ENCODE data around the gene GRIA3. TPM values are rescaled to one million over a fixed set of nuclear protein-coding genes. Genes with fewer than 3 reads are reported as not detected.

GRIA3 gene
- total RNA-seq, 1 experiment from 2014 or later: 1.4 TPM

GRCh38 chrX:123254457-123254856 lies 70.4 kb downstream of the GRIA3 start:
- H4K8ac ChIP-seq (replicated peaks; ENCODE audit: insufficient read length, low read depth, low read length): no peak overlapping the region
- Mint-ChIP-seq H3K36me3 (ENCODE audit: insufficient read depth in 1 of 3, low read depth in 3 of 3) (peaks cover 0 to 7% (median 0%) of the 10 kb centered on the region in 3 experiments; a peak in 4 of 7 replicates), H3K4me3 (no peak overlapping the region), H3K27ac (no peak overlapping the region), H3K27me3 (ENCODE audit: low read depth) (peaks cover 2% of the 10 kb centered on the region; the same call in 1 of the 2 replicates), H3K9me3 (peaks cover 9 to 56% of the 10 kb centered on the region in 2 experiments), H3K4me1 (0 out of 4 replicates have a peak, but pooled peaks cover 0 to 4% of the 10 kb centered on the region in 2 experiments)
- no peaks in the 10 kb centered on the region for H3K27me3 ChIP-seq (ENCODE audit: insufficient read depth, low read length)
- H3K14ac ChIP-seq (ENCODE audit: insufficient read depth, low read length): no peak overlapping the region
- no peak overlapping the region for H4K5ac ChIP-seq (ENCODE audit: insufficient read length, low read depth, low read length)
- DNase-seq: no peak
- no peaks in the 10 kb centered on the region for H3K4me1 ChIP-seq (ENCODE audit: insufficient read depth, low read length)
- no peak overlapping the region for H3K4me2 ChIP-seq (ENCODE audit: insufficient read depth, insufficient read length, low read length)
- H3K23me2 ChIP-seq (ENCODE audit: insufficient read length, low read depth, low read length, poor library complexity, severe bottlenecking): no peaks in the 10 kb centered on the region
- no peak overlapping the region for H3K4ac ChIP-seq (ENCODE audit: low read depth, low read length)
- H2AFZ ChIP-seq (ENCODE audit: low read length): no peak overlapping the region
- H3K9me3 ChIP-seq (ENCODE audit: control insufficient read depth, low read depth, low read length): peaks cover 51% of the 10 kb centered on the region
- no peak overlapping the region for H2BK5ac ChIP-seq (ENCODE audit: insufficient read length, low read length)
- no peaks in the 10 kb centered on the region for H3K79me1 ChIP-seq (ENCODE audit: insufficient read depth, low read depth, low read length, poor library complexity, severe bottlenecking)
- H2BK20ac ChIP-seq (ENCODE audit: low read depth, low read length, poor library complexity, severe bottlenecking): no peak overlapping the region
- no peak overlapping the region for H3T11ph ChIP-seq (ENCODE audit: low read length)
- H3K79me2 ChIP-seq (ENCODE audit: insufficient read depth, low read length): no peaks in the 10 kb centered on the region
- no peak overlapping the region for H2BK15ac ChIP-seq (ENCODE audit: low read depth, low read length)
- H4K91ac ChIP-seq (ENCODE audit: insufficient read length, low read depth, low read length): no peak overlapping the region
- H2BK12ac ChIP-seq (ENCODE audit: insufficient read length, low read depth, low read length): no peak overlapping the region
- H3K27ac ChIP-seq (ENCODE audit: insufficient read length, low read depth, low read length): no peak overlapping the region
- no CpG with 5 or more reads among the region's 1 CpG for WGBS (ENCODE audit: extremely low coverage, insufficient read length, low lambda C conversion rate)
- H4K20me1 ChIP-seq (ENCODE audit: control insufficient read depth, insufficient read depth, insufficient read length): no peaks in the 10 kb centered on the region
- H3K9ac ChIP-seq (ENCODE audit: extremely low read depth, insufficient read length, low read length): no peak overlapping the region
- no peak overlapping the region for H2AK5ac ChIP-seq (ENCODE audit: insufficient read length, low read length)
- H3K18ac ChIP-seq (ENCODE audit: insufficient read length, low read depth, low read length): no peak overlapping the region
- H2BK120ac ChIP-seq (ENCODE audit: low read depth, low read length, poor library complexity, severe bottlenecking): no peak overlapping the region
- H3K23ac ChIP-seq (ENCODE audit: insufficient read length, low read depth, low read length): no peak overlapping the region
- no peak for TF ChIP-seq CTCF (conservative IDR thresholded peaks at IDR 0.05)
- no peak overlapping the region for H3K56ac ChIP-seq (ENCODE audit: insufficient read length, low read depth, low read length)

All from H9 (cell line).